Medulla oblongata (tissue), 1 donor: ENCODE measurements around the gene PTPRA.

Experiments used
- DNase-seq: peaks from one replicate; pipeline ENCODE4 v3.0.0-alpha.2; 2015; ENCODE audit errors: extremely low spot score

The PTPRA gene

DNA sequence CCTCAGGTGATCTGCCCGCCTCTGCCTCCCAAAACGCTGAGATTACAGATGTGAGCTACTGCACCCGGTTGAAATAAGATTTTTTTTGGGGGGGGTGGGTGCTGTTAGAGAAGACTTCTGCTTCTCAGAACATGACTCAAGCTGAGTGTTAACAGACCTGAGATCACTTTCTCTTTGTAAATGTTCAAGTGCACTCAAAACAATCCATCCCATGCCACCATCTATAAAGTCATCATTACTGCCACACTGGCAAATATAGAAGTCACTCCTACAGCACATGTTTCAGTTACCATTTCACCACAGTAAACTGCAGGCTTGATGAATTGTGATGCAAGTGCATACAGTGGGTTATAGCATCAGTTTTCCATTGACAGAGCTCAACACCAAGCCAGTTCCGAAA, 23.8 kb upstream of the PTPRA start:
- no peak for DNase-seq

DNA sequence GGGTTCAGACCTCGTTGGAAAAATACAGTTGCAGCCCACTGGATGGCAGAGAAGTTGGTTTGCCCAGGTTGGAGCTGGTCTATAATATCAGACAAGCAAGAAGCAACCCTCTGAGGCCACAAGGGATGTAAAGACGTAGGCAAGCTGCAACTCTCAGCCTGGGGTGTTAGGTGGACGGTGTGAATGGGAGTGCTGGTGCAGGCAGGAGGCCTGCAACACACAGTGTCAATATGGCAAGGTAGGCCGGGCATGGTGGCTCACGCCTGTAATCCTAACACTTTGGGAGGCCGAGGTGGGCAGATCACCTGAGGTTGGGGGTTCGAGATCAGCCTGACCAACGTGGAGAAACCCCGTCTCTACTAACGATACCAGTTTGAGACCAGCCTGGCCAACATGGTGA, 22.2 kb upstream of the PTPRA start:
- no peak for DNase-seq

DNA sequence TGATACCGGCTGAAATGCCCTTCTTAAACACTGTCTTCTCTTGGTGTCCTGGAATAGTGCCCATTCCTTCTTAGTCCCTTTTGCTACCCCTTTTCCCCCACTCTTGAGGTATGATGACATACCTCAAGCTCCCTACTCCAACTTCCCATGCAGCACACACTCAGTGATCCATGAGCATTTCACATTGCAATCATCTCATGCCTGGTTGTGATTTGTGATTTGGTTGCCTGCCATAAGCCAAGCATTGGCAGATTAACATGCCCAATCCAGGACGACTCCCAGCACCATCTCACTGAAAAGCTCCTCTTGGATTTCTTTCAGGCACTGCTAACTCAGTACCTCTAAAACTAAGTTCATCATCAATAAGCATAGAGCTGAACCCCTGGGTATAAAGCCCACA, 14.7 kb upstream of the PTPRA start:
- no peak for DNase-seq

DNA sequence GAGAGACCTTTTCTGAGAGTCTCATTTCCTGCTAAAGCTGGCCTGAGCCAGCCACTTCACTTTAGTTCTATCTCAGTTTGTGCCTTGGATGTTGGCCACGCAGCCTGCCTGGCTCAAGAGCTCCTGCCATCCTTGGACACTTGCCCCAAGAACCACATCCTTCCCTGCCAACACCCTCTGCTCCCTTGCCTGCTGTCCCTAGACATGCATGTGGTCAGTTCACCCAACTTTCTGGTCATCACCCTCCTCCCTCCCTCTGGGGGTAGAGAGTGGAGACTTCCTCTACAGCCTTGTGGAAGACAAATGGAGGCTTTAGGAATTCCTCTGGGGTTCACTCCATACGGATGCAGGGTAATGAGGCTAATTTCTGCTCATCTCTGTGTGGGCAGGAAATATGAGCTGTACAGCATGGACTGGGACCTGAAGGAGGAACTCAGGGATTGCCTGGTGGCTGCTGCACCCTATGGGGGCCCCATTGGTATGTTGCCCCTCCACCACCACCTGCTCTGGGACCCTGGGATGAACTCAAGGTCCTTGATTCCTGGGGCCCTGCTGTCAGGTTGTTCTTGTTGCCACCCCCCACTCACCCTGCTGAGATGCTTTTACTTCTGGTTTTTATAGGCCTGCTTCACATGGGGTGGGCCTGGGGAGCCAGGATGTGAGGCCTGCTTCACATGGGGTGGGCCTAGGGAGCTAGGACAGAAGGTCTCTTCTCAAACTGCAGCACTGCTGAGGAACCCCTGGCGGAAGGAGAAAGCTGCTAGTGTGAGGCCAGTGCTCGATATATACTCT, 13.8 kb upstream of the PTPRA start:
- DNase-seq, result peak; percentile 79

DNA sequence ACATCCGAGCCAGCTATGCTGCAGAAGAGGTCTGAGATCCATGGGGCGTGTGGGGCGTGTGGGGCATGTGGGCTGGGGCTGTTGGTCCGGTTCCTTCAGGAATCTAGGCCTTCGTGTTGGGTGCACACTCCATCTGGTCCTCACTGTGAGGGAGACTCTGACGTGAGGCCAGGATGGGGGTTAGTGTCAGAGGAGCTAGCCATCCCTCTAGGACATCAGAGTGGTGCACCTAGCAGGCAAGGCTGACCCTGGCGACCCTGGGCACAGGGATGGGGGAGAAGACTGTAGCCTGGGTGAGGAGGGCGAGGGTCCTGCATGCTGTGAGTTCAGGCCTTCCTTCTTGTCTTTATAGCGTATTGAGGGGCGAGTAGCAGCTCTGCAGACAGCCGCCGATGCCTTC, 8.7 kb upstream of the PTPRA start:
- no peak for DNase-seq

DNA sequence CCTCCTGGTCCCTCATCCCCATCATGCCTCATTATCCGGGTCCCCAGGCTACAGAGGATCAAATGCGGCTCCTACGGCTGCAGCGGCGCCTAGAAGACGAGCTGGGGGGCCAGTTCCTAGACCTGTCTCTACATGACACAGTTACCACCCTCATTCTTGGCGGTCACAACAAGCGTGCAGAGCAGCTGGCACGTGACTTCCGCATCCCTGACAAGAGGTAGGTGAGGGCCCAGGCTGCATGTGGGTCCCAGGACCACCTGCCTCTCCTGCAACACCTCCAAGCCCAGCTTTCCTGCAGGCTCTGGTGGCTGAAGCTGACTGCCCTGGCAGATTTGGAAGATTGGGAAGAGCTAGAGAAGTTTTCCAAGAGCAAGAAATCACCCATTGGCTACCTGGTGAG, 8.2 kb upstream of the PTPRA start:
- DNase-seq, result no peak

DNA sequence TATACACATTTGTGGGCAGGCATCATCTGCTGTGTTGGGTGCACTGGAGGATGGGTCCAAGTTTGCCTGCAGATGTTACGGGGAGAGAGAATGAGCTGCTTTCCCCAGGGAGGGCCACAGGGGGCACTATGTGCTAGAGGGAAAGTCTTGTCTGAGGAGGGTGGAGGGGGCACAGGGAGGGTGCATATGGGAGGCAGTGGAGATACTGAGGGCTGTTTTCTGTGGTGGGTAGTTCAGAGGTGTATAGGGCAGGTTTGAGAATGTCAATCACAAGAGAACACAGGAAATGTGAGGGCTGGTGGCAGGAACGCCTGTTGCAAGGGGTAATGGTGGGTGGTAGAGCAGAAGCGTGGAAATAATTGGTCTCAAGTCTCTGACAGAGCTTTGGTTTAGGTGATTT, 7.7 kb upstream of the PTPRA start:
- DNase-seq, result no peak

DNA sequence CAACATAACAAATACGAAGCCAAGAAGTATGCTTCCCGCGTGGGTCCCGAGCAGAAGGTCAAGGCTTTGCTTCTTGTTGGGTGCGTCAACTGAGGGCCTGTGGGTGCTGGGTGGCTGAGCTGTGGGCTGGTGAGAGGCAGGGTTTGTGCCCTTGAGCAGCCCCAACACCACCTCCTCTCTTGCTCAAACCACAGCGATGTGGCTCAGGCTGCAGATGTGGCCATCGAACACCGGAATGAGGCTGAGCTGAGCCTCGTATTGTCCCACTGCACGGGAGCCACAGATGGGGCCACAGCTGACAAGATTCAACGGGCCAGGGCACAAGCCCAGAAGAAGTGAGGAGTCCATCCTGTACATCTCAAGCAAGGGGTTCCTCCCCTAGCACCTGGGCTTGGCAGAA, 7.0 kb upstream of the PTPRA start:
- DNase-seq, result no peak

DNA sequence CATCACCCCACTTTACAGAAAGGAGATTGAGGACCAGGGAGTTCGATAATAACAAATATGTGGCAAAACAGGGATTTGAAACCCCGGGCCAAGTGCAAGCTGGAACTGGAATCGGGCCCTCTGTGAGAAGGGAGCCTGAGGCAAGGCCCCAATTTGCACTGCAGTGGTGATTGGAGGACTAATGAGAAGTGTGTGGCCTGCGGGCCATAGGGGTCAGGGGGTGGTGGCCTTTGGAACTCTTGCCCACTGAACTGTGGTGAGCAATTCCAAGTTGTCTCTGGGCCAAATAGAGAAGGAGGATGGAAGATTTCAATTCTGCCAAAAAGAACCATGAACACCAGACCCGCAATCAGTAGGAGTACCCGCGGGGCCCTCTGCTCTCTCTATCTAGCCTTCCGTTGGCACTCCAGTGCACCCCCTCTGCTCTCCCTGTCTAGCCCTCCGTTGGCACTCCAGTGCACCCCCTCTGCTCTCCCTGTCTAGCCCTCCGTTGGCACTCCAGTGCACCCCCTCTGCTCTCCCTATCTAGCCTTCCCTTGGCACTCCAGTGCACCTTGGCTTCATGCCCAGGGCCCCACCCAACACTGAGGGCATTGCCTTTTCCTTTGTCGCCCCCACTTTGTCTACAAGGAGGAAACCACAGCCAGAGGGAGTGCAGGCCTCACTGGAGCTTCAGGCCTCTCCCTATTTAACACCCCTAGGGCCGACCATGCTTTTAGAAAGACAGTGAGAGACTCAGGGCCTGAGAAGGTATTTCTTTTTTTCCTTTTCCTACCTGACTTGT, 6.0 kb upstream of the PTPRA start:
- no peak for DNase-seq

DNA sequence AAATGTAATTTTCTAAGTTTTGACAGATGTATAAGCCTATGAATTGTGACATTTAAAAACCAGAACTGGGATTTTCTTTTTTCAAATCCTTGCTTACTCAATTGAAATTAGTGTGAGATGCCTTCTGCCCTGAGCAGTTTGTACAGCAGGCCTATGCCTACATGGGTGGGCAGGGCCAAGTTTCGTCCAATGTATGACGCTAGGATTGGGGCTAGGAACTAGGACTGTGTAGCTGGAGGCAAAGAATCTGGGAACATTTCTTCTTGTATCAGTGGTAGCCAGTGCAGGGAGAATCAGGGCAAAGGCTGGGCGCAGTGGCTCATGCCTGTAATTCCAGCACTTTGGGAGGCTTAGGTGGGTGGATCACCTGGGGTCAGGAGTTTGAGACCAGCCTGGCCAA, 3.9 kb upstream of the PTPRA start:
- DNase-seq, result no peak

DNA sequence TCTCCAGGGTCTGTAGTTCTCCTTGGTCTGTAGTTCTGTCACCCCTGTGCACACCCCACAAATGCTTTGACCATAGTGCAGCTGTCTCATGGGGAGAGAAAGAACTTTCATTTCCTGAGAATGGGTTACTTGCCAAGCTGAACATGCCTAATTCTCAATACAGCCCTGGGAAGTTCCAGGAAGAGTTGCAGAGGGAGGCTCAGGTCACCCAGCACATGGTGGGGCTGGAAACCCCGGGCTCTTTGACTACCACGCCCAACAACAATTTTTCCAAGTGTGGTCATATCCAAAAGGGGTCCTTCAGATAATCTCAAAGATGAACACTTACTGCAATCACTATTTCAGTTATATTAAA, 2.2 kb upstream of the PTPRA start:
- peak; percentile 19 for DNase-seq

DNA sequence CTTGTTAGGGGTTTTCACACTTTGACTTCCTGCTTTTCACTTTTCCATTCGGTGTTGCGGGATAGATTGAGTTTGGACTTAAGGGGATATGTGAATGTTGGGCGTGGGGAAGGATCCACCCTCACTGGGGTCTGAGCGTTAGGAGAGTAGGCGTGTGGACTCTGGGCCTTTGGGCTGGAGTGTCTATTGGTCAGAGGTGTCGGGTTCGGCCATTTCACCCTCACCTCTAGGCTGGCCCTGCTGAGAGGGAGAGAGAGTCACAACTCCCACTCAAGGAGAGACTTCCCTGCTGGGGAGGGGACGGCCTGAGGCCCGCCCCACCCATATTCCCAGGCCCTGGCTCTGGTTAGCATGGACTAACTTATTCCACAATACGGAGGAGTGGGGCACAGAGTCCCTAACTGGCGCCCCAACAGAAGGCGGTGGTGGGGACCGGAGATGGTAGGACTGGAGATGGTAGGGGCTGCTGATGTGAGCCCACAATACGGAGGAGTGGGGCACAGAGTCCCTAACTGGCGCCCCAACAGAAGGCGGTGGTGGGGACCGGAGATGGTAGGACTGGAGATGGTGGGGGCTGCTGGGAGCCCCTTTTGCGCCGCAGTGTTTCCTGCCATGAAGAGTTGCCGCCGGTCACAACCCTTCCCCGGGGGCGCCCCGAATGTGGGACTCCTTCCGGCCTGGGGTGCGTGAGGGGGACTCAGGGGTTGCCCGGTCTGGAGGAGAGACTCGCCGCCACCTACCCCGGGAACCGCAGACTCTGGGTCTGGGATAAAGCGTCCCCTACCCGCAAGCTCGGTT, 1.4 kb upstream of the PTPRA start:
- DNase-seq, result peak; percentile 16

DNA sequence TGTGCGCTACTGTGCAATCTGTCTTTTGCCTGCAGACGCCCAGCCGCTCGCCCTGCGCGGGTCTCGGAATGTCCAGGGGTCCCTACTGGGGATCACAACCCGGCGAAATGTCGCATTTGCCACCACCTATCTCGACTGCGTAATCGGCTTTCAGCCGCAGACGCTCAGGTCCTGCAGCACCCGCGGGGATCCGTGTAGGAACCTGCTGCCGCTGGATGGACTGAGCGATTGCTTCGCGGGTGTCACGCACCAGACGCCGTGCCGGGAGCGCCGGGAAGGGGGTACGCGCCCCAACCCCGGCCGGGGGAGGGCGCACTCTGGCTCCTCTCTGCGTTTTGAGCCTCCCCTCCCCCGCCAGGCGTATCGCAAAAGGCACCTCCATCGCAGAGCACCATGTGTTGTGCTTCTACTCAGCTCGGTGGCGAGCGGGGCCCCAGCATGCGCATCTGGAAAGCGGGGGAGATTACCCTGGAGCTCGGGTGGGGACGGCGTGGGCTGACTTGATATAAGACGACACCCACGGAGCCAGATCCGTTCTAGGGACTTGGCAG, 747 bp upstream of the PTPRA start:
- peak; percentile 70 for DNase-seq

DNA sequence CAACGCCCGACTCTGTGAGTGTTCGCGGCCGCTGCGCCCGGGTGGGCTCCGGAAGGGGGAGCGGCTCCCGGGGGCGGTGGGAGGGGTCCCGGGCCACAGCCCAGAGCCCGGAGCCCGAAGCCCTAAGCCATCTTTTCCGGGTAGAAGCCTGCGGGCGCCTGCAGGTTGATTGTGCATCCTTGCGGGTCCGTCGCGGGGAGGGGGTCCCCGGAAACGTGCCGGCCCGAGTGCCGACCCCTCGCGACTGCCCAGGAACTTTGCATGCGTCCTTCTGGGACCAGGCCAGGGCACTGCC, 413 bp downstream of the PTPRA start:
- DNase-seq, result peak; percentile 32

DNA sequence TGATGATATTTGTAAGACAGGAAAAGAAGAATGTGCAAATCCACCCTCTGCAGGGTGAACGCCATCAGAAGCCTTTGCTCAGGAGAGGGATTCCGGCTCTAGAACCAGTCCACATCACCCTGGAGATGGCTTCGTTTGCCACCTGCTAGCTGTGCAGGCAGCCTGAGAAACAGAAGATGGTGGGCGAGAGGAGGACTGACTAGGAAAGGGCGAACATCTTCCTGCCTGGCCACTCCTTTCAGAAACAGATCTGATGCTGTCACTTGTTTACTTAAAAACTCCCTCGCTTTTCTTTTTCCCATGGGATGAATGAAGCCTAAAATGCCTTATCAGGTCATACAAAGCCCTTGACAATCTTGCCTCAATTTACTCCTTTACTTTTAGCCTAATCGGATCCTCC, 1.2 kb downstream of the PTPRA start:
- DNase-seq, result peak; percentile 42

DNA sequence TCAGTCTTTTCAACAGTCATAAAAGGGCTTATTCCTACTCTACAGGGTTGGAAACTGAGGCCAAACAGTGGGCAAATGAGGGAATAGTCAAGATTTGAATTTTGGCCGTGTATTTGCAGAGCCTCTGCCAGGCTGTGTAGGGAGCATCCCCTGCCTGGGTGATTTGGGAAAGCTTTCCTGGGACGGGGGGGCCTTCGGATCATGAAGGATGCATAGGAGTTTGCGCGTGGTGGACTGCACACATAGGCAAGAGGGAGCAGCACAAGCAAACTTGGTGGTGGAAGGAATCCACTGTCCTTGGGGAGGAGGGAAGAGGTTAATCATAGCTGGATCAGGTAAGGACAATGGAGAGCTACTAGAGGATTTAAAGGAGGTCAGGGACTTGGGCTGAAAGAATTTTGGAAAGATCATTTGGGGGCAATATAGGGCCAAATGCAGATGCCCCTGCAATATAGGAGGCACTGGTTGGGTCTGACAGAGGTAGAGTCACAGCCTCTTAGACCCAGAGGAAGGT, 2.5 kb downstream of the PTPRA start:
- no peak for DNase-seq

DNA sequence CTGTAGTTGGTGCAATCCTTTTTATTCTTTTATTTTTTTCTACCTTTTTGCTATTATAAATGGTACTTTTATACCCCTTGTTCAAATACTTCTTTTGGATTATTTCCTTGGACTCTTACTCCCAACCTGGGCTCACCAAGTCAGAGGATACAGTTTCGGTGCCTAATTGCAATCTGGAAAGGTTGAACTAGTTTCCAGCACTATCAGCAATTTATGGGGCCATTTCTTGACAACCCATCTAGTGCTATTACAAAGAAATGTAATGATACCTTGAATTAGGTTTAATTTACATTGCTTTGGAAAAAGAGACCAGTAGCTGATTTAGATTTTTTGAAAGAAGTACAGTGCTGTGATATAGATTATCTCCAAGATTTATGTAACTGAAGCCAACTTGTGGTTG, 5.2 kb downstream of the PTPRA start:
- no peak for DNase-seq

DNA sequence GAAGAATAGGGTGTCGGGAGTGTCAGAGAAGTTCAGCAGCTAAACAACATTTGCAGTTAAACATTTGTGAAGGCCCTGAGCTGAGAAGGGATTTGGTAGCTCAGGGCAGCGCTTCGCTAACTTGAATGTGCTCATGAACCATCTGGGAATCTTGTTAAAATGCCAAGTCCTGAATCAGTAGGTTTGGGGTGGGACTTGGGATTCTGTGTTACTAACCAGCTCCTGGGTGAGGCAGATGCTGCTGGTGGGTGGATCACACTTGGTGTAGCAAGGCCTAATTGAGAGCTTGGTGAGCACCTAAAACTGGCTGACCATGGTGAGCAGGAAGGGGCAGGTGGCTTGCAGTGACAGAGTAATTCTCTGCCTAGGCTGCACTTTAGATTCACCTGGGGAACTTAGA, 5.9 kb downstream of the PTPRA start:
- peak; percentile 22 for DNase-seq

DNA sequence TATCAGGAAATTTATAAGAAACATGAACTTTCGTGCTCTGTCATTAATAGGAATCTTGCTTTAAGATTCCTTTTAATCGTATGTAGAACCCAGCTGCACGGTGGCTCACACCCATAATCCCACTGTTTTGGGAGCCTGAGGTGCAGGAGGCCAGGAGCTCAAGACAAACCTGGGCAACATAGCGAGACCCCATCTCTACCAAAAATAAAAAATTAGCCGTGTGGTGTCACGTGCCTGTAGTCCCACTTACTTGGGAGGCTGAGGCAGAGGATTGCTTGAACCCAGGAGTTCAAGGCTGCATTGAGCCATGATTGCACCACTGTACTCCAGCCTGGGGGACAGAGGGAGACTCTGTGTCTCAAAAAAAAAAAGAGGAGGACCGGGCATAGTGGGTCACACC, 7.4 kb downstream of the PTPRA start:
- DNase-seq, result no peak

DNA sequence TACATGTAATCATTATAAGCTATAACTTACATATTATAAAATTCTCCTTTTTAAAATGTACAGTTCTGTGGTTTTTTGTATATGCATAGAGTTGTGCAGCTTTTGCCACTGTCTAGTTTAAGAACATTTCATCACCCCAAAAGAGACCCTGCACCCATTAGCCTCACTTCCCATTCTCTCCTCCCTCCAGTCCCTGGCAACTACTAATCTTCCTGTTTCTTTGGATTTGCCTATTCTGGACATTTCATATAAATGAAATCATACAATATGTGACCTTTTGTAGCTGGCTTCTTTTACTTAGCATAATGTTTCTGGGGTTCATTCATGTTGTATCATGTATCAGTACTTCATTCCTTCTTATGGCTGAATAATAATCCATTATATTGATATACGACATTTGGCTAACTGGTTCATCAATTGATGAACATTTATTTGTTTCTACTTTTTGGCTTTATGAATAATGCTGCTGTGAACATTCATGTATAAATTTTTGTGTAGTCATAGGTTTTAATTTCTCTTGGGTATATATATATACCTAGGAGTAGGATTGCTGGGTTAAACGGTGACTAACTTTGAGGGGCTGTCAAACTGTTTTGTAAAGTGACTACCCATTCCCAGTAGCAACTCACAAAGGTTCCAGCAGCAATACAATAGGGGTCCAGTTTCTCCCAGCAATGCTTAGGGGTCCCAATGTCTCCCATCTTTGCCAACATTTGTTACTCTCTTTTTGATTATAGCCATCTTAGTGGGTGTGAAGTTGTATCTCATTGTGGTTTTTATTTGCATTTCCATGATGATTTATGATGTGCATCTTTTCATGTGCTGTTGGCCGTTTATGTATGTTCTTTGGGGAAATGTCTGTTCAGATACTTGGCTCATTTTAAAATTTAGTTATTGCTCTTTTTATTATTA, 10.7 kb downstream of the PTPRA start:
- no peak for DNase-seq

DNA sequence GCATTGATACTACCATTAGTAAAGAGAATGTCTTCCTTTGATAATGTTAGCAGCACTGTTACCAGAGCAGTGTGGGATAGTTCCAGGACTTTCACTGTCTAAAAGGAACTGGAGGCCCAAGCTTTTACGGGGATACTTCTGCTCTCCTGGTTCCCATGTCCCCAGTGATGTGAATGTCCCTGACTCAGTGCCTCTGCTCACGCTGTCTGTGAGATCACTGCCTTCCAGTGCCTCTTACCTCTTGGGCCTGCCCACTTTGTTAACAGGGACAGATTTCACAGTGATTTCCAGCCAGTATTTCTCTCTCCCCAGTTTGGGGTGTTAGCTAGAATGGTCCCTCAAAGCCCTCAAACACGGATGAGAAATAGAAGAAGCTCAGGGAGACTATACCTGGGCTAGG, 14.4 kb downstream of the PTPRA start:
- no peak for DNase-seq
